ENCODE measurements around the gene FLAD1. TPM values are rescaled to one million over a fixed set of nuclear protein-coding genes. Genes with fewer than 3 reads are reported as not detected.

The FLAD1 gene
- total and polyA plus RNA-seq, 2 donors (not counting 3 experiments of a cell fraction or from before 2014, with no cell fraction given): 42.2 to 59.1 TPM

GRCh38 chr1:154989195-154989860 is 6.2 kb downstream of the FLAD1 start:
- TF ChIP-seq POLR2AphosphoS5 (IDR thresholded peaks at IDR 0.05; ENCODE audit: insufficient read depth, low read depth, low read length) (no peak), POLR2A (IDR thresholded peaks at IDR 0.05; ENCODE audit: low read depth, low read length) (peak; percentile 22), MYC (IDR thresholded peaks at IDR 0.05; ENCODE audit: low read depth, low read length) (no peak), CTCF (IDR thresholded peaks at IDR 0.05; ENCODE audit: extremely low read depth in 1 of 2, insufficient read depth in 1 of 2, low read depth in 1 of 2, low read length in 2 of 2) (no peak), GATA2 (IDR thresholded peaks at IDR 0.05; ENCODE audit: insufficient read depth, insufficient read length, low read depth, low read length) (no peak), JUN (IDR thresholded peaks at IDR 0.05; ENCODE audit: borderline replicate concordance, insufficient read depth, insufficient read length, low read depth) (no peak), FOS (IDR thresholded peaks at IDR 0.05; ENCODE audit: borderline replicate concordance, insufficient read depth, low read length) (no peak)
- Histone ChIP-seq H4K20me1 (replicated peaks; ENCODE audit: control insufficient read depth, extremely low read depth, insufficient read depth, low read length) (no peaks in the 10 kb centered on the region), H3K4me1 (ENCODE audit: control insufficient read depth, extremely low read depth, insufficient read depth, low read length) (peaks cover 2% of the 10 kb centered on the region), H2AFZ (ENCODE audit: low read depth, low read length) (no peak overlapping the region), H3K79me2 (ENCODE audit: control insufficient read depth, insufficient read depth, low read length) (peaks cover 10% of the 10 kb centered on the region), H3K9ac (replicated peaks; ENCODE audit: extremely low read depth, insufficient read depth, low read length) (no peak overlapping the region), H3K9me1 (replicated peaks; ENCODE audit: control insufficient read depth, extremely low read depth, insufficient read depth, low read length) (no peaks in the 10 kb centered on the region), H3K36me3 (ENCODE audit: control insufficient read depth in 2 of 2, extremely low read depth in 1 of 2, insufficient read depth in 2 of 2, low read length in 2 of 2) (peaks cover 3 to 24% of the 10 kb centered on the region in 2 experiments), H3K9me3 (replicated peaks; ENCODE audit: control insufficient read depth, insufficient read depth, low read length) (no peaks in the 10 kb centered on the region), H3K27ac (ENCODE audit: insufficient read depth, low read depth, low read length) (no peak overlapping the region), H3K27me3 (ENCODE audit: control insufficient read depth in 2 of 2, insufficient read depth in 2 of 2, low read length in 2 of 2) (no peaks in the 10 kb centered on the region), H3K4me2 (ENCODE audit: insufficient read depth, low read length) (no peak overlapping the region), H3K4me3 (replicated peaks in 1 of 3; ENCODE audit: insufficient read depth in 1 of 3, low read depth in 1 of 3, low read length in 3 of 3) (no peak overlapping the region)
- CTCF ChIA-PET: interaction anchor here (1.1 kb wide), 1 partner anchor 10 kb away, joined by 3 read pairs; no protein-coding TSS in a partner anchor
- POLR2A ChIA-PET: interaction anchor here (1.0 kb wide), 1 partner anchor 16 kb away, joined by 3 read pairs; no protein-coding TSS in a partner anchor
- intact Hi-C loops (cut with micrococcal nuclease) (no loop called here), dilution Hi-C loops (cut with MboI; ENCODE audit: extremely low pct_ligation_motif_present, low sequenced_read_pairs) (no loop called here)
- no TSS peak for BruUV-seq (replicated peaks)
- DNase-seq (ENCODE audit: low read depth, low spot score) (no peak), FAIRE-seq (no peak)
